Stomach (tissue), 9 donors: ENCODE measurements around the gene G3BP2. TPM values are rescaled to one million over a fixed set of nuclear protein-coding genes. Genes with fewer than 3 reads are reported as not detected.
"Not testable (repeated sequence)": the region's sequence is repeated elsewhere in the genome, so short reads cannot be mapped to it uniquely, and the experiment has no call there.

ENCODE experiments used
- DNase-seq, 2 donors: peaks; one replicate each; pipeline versions ENCODE4 v3.0.0 to v3.0.0-alpha.2; 2013 to 2019
- H3K27ac ChIP-seq, 5 donors: fragments of 200-600 bp in 4 of 5; sonication (generic) in 4 of 5; one replicate each; pipeline ENCODE4 v1.5.1; 2013 to 2019; ENCODE audit warnings: mild to moderate bottlenecking in 1 of 5, moderate library complexity in 1 of 5
- H3K27me3 ChIP-seq, 3 donors: fragments of 200-600 bp; sonication (generic); one replicate each; pipeline ENCODE4 v1.5.1; 2017 to 2019; ENCODE audit warnings: mixed run types in 1 of 3
- H3K36me3 ChIP-seq, 4 donors: fragments of 200-600 bp; sonication (generic); 1 replicate in 3 of 4; 2 replicates in 1 of 4; pipeline ENCODE4 v1.5.1; 2016 to 2019
- H3K4me1 ChIP-seq, 4 donors: fragments of 200-600 bp; sonication (generic); one replicate each; pipeline ENCODE4 v1.5.1; 2016 to 2019
- H3K4me3 ChIP-seq, 4 donors: fragments of 200-600 bp; sonication (generic) in 3 of 4; one replicate each; pipeline ENCODE4 v1.5.1; 2016 to 2019; ENCODE audit warnings: mild to moderate bottlenecking in 1 of 4
- H3K9me3 ChIP-seq, 4 donors: fragments of 200-600 bp; sonication (generic); one replicate each; pipeline ENCODE4 v1.5.1; 2016 to 2019
- EP300 ChIP-seq: sonication (generic); formaldehyde crosslinking; IDR thresholded peaks from one replicate; pipeline ENCODE4 v1.6.1; 2017; ENCODE audit warnings: antibody characterized with exemption
- POLR2A ChIP-seq, 4 donors: fragments of 450-650 bp; IDR thresholded peaks; one replicate each; pipeline ENCODE4 v1.6.1; 2016; ENCODE audit warnings: antibody characterized with exemption in 4 of 4, control low read depth in 2 of 4, mild to moderate bottlenecking in 1 of 4, moderate library complexity in 1 of 4
- POLR2AphosphoS5 ChIP-seq, 3 donors: sonication (generic); formaldehyde crosslinking; IDR thresholded peaks; one replicate each; pipeline ENCODE4 v1.6.1; 2016; ENCODE audit warnings: antibody characterized with exemption in 3 of 3
- WGBS, 5 donors: extraction: QIAGEN DNeasy Blood & Tissue Kit in 3 of 5; methylation state at CpG; one replicate each; pipeline versions ENCODE4 v1.1.5 to v1.1.7; 2013 to 2018; 5-methylcytosine and 5-hydroxymethylcytosine counted together
- intact Hi-C: fragments of 100-400 bp; cut with DNase I; formaldehyde crosslinking; loops from one replicate; pipeline ENCODE4 v1.15.1; 2023; ENCODE audit warnings: low total_unique reads
- polyA plus RNA-seq, 3 donors: library from polyadenylated mRNA; stranded (reverse); fragments of 200-250 nt; gene quantifications; one replicate each; pipeline ENCODE4 v1.2.3, GENCODE V29; 2013
- total RNA-seq, 5 donors: library from RNA; depleted of rRNA; stranded (reverse); fragments of >200 nt; gene quantifications; one replicate each; pipeline versions ENCODE4 v1.1.0 to v1.2.3, GENCODE V29; 2014 to 2016
- TF ChIP-seq, protein P1 (sequence below), 7 experiments: fragments of 450-650 bp in 4 of 7; fragments of 200-600 bp in 3 of 7; sonication (generic) in 3 of 7; IDR thresholded peaks; one replicate each; pipeline ENCODE4 v1.5.1; 2016 to 2019; ENCODE audit warnings: antibody characterized with exemption in 7 of 7, control low read depth in 2 of 7, mild to moderate bottlenecking in 1 of 7
- donor health status: healthy with polysubstance abuse.
- donor health status: Bipolar disorder and iron deficiency.
- donor health status: healthy.

Gene G3BP2
- total and polyA plus RNA-seq, 8 donors: 15.2 to 183 (median 36.4) TPM

DNA sequence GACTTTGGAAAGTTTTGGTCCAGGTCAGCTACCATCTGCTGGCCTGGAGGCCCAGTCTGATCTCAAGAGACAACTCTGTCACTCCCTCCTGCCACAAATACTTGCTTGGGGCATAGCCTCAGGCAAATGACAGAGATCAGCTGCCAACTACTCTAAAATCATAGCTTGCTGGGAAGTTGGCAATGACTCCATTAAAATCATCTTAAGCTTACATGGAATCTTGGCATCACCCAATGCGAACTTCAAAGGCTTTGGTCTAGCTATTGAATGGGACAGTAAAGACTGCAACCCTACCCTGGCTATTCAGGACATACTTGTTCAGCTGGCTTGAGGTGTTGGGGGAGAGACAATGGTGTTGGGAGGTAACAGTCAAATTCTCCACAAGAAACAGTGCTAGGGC, 44.2 kb upstream of the G3BP2 start:
- Histone ChIP-seq H3K4me1 (peaks cover 5 to 23% (median 14%) of the 10 kb centered on the region in 4 donors), H3K36me3 (no peaks in the 10 kb centered on the region), H3K27ac (no peak overlapping the region), H3K27me3 (no peaks in the 10 kb centered on the region), H3K4me3 (no peak overlapping the region), H3K9me3 (no peaks in the 10 kb centered on the region)
- intact Hi-C loops: no loop called here
- WGBS, 5 donors: 64 to 95% (median 82%) methylated on average over 1 of the region's 1 CpG
- DNase-seq: no peak
- TF ChIP-seq POLR2AphosphoS5 (IDR thresholded peaks at IDR 0.05): no peak

DNA sequence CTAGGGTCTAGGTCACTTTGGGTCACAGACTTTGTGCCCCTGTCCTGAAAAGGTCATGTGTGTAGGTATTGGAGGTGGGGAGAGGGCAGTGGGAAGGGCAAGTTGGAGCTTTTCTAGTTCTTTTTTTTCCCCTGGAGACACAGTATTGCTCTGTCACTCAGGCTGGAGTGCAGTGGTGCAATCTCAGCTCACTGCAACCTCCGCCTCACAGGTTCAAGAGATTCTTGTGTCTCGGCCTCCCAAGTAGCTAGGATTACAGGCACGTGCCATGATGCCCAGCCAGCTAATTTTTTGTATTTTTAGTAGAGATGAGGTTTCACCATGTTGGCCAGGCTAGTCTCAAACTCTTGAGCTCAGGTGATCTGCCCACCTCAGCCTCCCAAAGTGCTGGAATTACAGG, 42.8 kb upstream of the G3BP2 start:
- 64 to 96% (median 82%) methylated on average over 3 of the region's 3 CpGs for WGBS, 5 donors
- H3K9me3 ChIP-seq, DNase-seq, H3K36me3 ChIP-seq, H3K27ac ChIP-seq, H3K27me3 ChIP-seq, intact Hi-C loops, H3K4me3 ChIP-seq: not testable (repeated sequence)
- peaks cover 5 to 18% (median 10%) of the 10 kb centered on the region in 4 donors for H3K4me1 ChIP-seq

DNA sequence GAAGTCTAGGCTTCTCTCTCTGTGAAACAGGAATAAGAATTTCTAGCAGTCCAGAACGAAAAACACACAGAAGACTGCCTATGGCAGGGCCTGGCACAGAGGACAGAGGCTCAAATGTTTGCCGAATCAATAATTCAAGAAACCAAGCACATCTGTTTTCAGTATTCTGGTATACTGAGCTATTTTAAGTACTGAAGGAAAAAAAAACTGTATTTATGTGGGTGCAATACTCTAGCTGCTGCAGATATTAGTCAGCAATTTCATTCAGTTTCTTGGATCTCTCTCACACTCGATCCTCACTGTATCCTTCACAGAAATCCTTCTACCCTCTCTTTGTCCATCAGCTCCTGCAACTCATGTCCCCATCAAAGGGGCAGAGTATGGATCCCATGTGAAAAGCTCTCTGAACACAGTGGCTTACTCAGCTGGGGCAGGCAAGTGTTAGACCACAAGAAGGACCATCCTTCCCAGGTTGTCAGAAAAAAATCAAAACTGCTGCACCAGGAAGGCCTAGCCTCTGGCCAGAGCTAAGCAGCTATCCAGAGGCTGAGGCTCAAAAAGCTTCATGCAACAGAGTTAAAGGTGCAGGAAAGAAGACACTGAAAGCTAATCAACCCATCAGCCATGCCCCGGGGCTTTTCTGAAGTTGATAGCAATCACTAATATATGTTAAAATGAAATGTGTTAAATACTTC, 42.0 kb upstream of the G3BP2 start:
- no peaks in the 10 kb centered on the region for H3K27me3 ChIP-seq
- no peak for DNase-seq
- no peaks in the 10 kb centered on the region for H3K9me3 ChIP-seq
- H3K4me3 ChIP-seq: no peak overlapping the region
- no peak for TF ChIP-seq POLR2AphosphoS5 (IDR thresholded peaks at IDR 0.05)
- TF ChIP-seq POLR2A (IDR thresholded peaks at IDR 0.05): no peak
- TF ChIP-seq EP300: no peak
- TF ChIP-seq, protein P1, sequence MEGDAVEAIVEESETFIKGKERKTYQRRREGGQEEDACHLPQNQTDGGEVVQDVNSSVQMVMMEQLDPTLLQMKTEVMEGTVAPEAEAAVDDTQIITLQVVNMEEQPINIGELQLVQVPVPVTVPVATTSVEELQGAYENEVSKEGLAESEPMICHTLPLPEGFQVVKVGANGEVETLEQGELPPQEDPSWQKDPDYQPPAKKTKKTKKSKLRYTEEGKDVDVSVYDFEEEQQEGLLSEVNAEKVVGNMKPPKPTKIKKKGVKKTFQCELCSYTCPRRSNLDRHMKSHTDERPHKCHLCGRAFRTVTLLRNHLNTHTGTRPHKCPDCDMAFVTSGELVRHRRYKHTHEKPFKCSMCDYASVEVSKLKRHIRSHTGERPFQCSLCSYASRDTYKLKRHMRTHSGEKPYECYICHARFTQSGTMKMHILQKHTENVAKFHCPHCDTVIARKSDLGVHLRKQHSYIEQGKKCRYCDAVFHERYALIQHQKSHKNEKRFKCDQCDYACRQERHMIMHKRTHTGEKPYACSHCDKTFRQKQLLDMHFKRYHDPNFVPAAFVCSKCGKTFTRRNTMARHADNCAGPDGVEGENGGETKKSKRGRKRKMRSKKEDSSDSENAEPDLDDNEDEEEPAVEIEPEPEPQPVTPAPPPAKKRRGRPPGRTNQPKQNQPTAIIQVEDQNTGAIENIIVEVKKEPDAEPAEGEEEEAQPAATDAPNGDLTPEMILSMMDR (IDR thresholded peaks at IDR 0.05): no peak
- WGBS, 5 donors: 37 to 47% (median 42%) methylated on average over 4 of the region's 4 CpGs
- intact Hi-C loops: no loop called here
- no peaks in the 10 kb centered on the region for H3K36me3 ChIP-seq
- peaks cover 5 to 18% (median 12%) of the 10 kb centered on the region in 4 donors for H3K4me1 ChIP-seq
- peak overlapping the region in 3 of 5 donors; percentile 16 to 30 (median 29) for H3K27ac ChIP-seq

DNA sequence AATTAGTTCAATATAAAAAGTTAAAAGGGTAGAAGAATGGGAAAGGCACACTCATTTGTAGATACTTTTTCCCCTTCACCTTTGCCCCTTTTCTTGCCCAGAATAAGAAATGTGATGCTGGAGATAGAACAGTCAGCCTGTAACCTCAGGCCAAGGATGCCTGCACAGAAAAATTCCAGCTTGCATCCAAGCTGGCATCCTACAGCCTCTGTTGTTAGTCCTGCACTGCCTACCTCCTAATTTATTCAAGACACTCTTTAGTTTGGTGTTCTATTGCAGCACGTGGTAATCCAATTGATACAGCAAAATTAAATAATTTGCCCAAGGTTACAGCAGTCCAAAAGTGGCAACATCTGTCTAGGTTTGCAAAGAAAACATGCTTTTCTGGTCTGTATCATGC, 41.5 kb upstream of the G3BP2 start:
- DNase-seq: no peak
- no peaks in the 10 kb centered on the region for H3K9me3 ChIP-seq
- H3K36me3 ChIP-seq: no peaks in the 10 kb centered on the region
- no peak for TF ChIP-seq EP300
- no peak for TF ChIP-seq POLR2A (IDR thresholded peaks at IDR 0.05)
- TF ChIP-seq, protein P1 (IDR thresholded peaks at IDR 0.05): no peak
- no peak for TF ChIP-seq POLR2AphosphoS5 (IDR thresholded peaks at IDR 0.05)
- H3K27me3 ChIP-seq: no peaks in the 10 kb centered on the region
- intact Hi-C loops: no loop called here
- 50 to 62% (median 54%) methylated on average over 1 of the region's 1 CpG for WGBS, 5 donors
- H3K4me1 ChIP-seq: peaks cover 5 to 20% (median 12%) of the 10 kb centered on the region in 4 donors
- peak overlapping the region in 3 of 5 donors; percentile 16 to 30 (median 29) for H3K27ac ChIP-seq
- no peak overlapping the region for H3K4me3 ChIP-seq

DNA sequence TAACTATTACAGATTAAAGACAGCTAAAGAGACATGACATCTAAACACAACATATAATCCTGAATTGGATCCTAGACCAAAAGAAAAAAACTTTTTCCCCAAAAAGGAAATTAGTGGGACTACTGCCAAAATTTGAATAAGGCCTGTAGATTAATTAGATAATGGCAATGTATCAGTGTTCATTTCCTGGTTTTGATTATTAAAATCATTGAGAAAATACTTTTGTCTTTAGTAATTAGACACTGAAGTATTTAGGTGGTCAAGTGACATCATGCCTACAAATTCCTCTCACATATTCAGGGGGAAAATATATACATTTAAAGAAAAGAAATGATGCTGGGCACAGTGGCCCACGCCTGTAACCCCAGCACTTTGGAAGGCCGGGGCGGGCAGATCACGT, 40.8 kb upstream of the G3BP2 start:
- Histone ChIP-seq H3K27ac (no peak overlapping the region), H3K4me1 (peaks cover 5 to 20% (median 12%) of the 10 kb centered on the region in 4 donors), H3K4me3 (no peak overlapping the region), H3K36me3 (no peaks in the 10 kb centered on the region), H3K27me3 (no peaks in the 10 kb centered on the region), H3K9me3 (no peaks in the 10 kb centered on the region)
- no peak for TF ChIP-seq POLR2AphosphoS5 (IDR thresholded peaks at IDR 0.05)
- TF ChIP-seq, protein P1 (IDR thresholded peaks at IDR 0.05): no peak
- no peak for TF ChIP-seq EP300
- TF ChIP-seq POLR2A (IDR thresholded peaks at IDR 0.05): no peak
- 93 to 99% (median 96%) methylated on average over 4 of the region's 4 CpGs for WGBS, 5 donors
- DNase-seq: no peak
- intact Hi-C loops: no loop called here
